ENCODE measurements around the gene CCND3.

GRCh38 chr6:41936073-41936837 lies 5.4 kb downstream of the CCND3 start:
- TF ChIP-seq CTCF (IDR thresholded peaks at IDR 0.05 in 4 of 5, conservative IDR thresholded peaks at IDR 0.05 in 1 of 5) (peak; percentile 62 to 85 (median 80)), POLR2A (IDR thresholded peaks at IDR 0.05) (no peak)
